Activated CD8-positive, alpha-beta memory T cell treated with anti-CD3 and anti-CD28 coated beads, Interleukin-2, amount 50 U/mL, for 48 hours (primary cell): Measurements from ENCODE around the gene TUBGCP2.

Source experiments
- DNase-seq: peaks from one replicate; pipeline ENCODE4 v3.0.0-alpha.2; 2020

TUBGCP2 gene

DNA sequence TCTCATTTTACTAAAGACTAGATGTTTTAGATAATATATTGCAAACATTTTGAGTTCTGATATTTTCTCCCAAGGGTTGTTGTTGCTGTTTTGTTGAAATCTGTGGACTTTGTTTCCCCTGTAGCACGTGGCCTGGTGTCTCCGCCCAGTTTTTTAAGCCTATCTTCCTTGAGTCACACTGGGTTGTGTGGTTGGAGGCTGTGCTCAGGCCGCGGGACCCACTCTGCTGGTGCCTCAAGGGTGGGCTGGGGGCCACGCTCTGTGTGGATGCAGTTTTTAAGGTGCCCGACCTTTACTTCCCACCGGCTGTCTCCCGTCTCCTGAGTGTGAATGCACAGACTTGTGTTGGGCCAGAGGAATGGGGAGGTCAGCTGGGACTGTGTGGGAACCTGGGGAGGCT lies 34.3 kb upstream of the TUBGCP2 start:
- DNase-seq = no peak

DNA sequence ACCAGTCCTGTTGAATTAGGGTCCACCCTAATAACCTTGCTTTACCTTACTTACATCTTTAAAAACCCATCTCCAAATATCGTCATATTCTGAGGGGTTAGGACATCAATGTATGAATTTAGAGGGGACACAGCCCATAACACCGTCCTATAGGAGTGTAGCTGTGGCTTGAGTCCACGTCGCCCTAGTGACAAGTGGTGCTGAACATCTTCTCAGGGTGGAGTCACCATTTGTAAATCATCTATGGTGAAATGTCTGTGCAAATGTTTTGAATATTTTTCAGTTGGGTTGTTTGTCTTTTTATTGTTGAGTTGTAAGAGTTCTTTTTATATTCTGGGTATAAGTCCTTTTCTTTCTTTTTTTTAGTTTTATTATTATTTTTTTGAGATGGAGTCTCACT lies 33.3 kb upstream of the TUBGCP2 start:
- no peak for DNase-seq

DNA sequence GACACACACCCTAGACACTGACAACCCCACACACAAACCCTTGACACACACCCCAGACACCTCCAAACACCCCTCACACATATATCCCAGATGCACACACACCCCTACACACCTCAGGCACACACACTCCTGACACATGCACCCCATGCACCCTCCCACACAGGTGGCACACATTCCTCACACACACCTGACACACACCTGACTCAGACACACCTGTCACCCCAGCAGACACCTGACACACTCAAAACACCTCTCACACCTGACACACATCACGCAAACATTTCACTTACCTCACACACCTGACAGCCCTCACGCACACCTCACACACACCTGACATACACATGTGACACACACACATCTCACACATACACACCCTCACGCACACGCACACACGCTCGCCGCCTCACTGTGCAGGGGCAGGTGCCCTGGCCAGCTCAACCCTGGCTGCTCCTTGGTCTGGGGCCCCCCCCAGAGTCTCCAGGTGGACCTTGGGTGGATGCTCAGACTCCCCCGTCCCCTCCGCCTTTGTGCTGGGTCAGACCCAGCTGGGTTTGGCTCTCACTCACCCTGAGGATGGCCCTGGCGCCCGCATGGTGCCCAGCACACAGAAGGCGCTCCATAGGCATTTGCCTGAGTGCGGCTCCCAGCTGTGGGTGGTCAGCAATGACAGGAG lies 31.2 kb upstream of the TUBGCP2 start:
- DNase-seq = no peak

DNA sequence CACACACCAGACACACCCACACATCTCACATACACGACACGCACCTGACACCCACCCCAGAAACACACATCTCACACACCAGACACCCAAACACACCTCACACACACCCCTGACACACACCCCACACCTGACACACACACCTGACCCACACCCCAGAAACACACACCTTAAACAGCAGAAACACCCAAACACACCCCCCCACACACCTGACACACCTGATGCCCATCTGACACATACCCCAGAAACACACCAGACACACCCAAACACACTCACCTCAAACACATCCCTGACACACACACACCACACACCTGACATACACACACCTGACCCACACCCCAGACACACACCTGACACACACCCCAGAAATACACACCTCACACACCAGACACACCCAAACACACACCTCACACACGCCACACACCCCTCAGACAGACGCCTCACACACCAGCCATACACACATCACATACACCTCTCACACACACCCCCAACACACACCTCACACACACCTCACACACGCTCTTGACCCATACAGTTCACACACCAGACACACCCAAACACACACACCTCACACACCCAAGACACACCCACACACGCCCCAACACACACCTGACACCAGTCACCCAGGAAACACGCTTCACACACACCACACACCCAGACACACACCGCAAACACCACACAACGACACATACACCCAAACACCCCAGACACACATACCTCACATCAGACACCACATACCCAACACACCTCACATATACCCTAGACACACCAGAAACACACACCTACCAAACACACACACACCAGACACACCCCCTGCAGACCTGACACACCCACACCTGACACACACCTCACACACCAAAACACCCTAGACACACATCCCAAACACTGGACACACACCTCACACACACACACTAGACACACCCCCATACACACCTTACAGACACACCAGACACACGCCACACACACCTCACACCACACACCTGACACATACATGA lies 29.7 kb upstream of the TUBGCP2 start:
- DNase-seq = no peak

DNA sequence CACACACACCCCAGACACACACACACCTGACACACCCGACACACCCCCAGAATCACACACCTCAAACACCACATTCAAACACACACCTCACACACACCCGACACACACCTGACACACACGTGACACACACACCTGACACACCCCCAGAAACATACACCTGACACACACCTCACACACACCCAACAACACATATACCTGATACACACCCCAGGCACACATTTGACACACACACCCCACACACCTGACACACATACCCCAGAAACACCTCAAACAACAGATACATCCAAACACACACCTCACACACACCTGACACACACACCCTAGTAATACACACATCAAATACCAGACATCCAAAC lies 28.7 kb upstream of the TUBGCP2 start:
- no peak for DNase-seq

DNA sequence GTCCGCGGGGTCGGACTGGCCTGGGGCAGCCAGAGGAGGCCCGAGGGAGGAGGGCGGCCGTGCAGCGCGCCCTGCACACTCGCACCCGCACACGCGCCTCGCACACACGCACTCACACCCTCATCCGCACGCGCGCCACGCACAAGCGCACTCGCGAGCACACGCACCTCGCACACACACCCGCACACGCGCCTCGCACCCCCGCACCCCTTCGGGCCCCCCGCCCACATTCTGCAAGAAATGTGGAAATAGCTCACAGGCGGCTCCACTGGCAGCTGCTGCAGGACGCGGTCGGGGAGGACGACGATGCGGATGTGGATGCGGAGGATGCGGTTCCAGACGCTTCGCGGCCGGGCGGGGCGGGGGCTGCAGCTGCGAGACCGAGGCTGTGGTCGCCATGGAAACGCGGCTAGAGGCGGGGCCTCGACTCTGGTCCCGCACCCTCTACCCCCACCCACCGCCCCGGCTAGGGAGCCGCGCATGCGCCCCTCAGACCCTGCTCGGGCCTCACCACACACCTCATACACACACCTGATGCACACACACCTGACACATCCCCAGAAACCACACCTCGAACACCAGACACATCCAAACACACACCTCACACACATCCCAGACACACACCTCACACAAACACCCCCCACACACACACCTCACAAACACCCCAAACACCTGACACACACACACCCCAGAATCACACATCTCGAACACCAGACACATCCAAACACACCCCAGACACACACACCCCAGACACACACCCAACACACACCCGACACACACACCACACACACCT lies 28.1 kb upstream of the TUBGCP2 start, which contains the start of gene CALY:
TSS of gene CALY (minus strand) at position 320 of the 793 bp plus-strand sequence. CDS start 7,907 bp downstream, outside the sequence.
- DNase-seq = peak; percentile 77

DNA sequence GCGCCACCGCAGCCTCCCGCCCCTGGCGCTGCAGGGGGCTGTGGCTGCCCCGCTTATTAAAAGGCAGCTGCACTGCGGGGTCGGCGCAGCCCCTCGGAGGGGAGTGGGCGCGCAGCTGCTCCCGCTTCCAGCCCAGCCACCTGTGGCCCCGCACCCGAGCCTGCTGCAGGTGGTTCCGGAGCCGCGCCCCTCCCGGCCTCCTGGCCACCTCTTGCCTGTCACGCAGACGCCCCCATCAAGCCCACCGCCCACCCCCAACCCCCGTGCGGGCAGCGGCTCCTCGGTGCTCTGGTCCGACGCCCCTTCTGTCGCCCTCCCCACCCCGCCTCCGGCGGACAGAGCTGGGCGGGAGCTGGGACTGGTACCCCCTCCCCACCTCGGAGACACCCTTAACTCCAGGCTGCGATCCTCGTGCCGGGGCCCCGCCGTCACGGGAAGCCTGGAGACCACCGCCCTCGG lies 27.5 kb upstream of the TUBGCP2 start:
- DNase-seq = no peak

DNA sequence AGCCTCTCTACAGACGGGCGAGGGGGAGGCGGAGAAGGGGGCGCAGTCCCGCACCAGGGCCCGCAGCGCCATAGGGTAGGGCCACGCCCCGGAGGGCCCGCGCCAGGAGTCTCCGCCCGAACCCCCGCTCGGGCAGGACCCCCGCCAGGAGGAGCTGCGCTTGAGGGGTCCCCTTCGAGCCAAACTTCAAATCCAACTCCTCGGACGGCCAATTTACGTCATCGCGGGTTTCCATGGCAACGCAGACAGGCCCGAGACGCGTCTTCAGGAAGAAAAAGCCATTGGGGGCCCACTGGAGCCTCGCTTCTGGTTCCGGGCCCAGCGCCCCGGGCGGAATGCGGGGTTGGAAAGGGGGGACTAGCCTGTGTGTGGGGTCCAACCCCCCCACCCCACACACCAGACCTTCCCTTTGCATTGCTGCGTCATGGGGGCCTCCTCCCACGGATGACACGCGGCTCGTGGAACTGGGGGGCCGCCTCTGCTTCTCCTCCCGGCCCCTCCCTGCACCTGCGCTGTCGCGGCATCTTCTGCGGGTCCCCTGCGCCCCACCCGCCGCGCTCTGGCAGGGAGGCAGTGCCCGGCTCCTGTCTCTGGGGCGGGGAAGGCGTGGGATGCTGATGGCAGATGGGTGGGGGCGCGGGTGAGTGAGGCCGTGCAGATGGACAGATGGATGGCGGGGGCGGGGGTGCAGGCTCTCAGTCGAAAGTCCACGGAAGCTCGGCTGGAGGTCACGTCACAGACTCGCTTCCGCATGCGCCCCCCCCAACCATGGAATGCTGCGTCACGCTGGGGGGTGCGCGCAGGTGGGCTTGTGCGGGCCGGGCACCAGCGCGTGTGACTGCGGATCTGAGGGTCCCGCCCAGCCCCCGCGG lies 26.8 kb upstream of the TUBGCP2 start:
- DNase-seq = peak; percentile 87

DNA sequence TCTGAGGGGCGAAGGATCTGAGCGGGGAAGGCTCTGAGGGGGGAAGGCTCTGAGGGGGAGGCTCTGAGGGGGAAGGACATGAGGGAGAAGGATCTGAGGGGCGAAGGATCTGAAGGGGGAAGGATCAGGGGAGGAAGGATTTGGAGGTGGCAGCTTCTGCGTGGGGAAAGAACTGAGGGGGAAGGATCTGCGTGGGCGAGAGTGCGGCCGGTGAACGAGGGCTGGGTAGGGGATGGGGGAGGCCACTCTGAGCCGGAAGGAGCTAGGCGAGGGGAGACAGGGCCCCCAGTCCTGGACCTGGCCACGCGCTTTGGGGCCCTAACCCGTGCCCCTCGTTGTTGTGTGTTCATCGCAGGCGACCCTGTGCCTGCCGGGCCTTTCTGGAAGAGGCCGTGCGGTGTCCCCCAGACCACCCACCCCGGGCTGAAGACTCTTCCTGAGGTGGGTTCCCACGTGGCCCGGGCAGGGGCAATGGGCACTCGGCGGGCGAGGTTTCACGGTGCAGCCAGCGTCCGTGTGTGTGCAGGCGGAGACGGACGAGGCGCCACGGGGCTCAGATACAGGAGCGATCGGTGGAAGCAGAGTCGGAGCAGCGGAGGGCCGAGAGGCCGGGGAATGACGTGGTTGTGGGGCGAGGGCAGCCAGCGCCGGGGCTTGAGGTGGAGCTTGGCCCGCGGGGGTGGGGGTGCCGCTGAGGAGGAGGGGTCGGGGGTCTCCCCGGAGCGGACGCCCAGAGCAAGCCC lies 26.0 kb upstream of the TUBGCP2 start:
- DNase-seq = no peak

DNA sequence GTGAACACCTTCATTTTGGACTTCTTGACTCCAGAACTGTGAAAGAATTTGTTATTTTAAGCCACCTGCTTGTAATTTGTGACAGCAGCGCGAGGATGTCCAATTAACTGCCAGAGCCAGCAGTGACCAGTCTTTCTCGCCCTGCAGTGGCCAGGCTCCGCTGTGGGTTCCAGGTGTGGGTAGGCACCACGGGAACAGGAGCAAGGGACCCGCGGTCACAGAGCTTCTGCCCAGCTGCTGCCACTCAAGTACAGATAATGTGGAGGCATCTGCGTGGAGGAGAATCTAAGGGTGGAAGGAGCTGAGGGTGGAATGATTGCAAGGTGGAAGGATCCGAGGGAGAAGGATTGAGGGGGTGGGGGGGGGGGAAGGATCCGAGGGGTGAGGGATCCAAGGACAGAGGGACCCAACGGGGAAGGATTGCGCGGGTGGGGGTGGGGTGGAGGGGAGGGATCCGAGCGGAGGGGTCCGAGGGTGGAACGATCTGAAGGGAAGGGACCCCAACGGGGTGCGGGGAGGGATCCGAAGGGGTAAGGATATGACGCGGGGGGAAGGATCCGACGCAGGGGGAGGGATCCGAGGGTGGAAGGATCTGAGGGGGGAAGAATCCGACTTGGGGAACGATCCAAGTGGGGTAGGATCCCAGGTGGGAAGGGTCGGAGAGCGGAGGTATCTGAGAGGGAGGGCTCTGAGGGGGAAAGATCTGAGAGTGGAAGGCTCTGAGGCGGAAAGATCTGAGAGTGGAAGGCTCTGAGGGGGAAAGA lies 24.4 kb upstream of the TUBGCP2 start:
- no peak for DNase-seq

DNA sequence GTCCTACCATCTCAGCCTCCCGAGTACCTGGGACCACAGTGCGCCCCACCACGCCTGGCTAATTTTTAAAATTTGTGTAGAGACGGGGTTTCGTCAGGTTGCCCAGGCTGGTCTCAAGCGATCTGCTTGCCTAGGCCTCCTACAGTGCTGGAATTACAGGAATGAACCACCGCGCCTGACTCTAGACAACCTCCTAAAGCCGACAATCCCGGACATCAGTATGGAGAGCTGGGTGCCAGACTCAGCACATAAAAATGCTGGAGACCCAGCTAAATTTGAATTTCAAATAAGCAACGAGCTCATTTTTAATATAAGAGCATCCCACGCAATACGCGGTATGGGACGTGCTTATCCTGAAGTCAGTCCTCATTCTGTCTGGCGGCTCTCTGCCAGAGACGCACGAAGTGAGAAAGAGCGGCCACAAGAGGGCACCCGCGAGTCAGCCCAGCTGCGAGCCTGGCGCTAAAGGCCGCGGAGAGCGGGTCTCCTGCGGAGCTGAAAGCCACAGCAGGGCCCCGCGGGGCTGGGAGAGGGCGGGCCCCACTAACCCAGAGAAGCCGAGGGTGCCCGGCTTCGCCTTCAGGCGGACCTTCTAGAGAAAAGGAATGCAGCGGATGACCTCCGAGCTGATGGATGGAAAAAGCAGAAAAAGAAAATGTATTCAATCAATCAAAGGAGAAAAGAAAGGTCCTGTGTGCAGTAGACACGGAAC lies 21.0 kb upstream of the TUBGCP2 start:
- peak; percentile 98 for DNase-seq

DNA sequence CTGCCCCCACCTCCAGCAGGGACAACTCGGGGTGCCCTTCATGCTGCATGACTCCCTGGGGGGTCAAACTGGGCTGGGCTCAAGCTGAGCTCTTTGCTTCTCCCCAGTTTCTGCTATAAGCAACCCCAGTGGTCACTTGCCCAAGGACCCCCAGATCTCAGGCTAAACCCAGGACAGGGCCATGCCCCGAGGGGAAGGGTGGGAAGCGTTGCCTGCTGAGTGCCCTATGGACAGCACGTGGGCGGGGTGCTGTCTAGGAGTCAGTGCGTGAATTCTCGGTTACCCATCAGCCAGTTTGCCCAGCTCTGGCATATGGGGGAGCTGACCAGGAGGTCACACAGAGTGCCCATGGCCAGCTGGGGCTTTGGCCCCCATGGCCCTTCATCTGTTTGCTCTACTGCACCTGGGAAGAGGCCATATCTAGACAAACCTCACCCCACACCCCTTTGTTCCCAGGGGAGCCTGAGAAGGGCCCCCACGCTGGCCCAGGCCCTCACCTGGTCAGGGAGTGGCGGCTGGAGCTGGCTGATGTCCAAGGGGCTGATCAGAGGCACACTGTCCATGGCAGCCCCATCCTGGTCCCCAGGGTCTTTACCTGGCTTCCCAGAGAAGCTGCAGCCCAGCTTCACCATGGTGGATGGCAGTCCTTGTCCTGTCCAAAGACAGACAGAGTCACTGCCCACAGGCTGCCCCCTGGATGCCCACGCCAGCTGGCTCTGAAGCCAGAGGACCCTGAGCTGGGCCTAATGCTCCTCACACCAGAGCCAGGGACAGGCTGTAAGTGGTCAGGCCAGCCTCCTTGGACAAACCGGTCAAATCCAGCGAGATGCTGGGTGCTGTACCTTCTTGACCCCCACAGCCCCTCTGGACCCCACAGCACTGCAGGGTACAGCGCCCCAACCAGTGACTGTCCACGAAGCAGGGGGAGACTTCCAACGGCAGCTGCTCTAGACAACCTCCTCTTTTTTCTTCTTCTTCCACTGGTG lies 20.0 kb upstream of the TUBGCP2 start:
- DNase-seq = no peak

DNA sequence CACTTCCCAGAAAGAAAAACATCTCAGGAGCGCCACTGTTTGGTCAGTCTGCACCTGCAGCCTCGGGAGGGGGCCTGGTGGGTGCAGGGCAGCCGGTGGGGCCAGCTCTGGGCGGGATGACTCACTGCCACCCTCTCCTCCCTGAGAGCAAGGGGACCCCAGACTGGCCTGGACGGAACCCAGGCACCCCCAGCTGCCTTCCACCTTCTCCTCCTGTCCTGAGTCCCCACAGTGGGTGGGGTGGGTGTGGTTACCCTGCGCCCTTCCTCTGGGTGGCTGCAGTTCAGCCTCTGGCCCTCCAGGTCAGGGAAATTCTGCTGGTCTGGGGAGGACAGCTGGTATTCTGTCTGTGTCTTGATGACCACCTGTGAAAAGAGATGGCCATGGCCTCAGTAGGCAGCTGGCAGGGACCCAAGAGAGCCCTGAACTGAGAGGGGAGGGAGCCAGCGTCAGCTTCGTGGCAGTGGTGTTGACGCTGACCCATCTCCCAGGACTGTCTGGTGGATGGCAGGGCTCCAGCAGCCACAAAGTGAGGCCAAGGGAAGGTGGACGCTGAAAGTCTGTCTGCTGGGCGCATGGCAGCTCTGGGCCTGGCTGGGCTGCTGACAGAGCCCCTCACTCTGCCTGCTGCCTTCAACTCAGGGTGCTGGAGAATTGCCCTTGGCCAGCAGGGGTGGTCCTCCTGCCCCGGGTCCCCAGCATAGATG lies 19.1 kb upstream of the TUBGCP2 start:
- no peak for DNase-seq

DNA sequence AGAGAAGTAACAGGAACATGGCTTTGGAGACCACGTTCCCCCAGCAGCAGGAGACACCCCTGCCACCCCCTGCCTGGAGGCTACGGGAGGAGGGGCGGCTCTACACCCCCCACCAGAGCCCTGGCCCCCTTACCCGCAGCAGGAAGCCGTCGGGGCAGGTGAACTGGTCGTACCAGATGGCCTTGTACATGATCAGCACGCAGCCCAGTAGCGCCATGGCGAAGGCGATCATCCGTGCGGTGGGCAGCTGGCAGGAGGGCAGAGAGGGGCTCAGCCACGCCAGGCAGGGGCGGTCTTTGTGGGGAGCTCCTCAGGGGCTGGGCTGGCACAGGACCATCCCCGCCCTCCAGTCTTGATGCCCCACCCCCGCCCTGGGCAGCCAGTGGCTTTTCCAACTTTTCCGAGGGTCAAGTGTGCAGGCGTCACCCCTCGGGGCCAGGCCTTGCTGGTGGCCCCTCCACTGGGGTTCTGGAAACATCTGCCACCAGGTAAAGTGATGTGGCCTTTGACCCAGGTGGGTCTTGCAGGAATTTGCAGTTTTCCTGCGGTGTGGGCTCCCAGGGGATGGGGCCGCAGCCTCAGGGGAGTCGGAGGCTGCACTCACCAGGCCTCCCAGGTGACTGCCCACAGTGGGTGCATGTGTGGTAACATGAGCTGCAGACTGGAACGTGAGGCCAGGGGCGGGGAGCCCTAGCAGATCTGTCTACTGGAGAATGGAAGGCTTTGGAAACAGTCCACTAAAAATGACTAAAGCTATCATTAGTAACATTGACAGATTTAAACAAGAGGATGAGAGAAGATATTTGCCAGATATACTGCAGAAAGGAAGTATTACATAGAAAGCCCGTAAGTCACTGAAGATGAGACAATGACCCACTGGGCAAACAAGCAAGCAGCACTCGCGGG lies 18.3 kb upstream of the TUBGCP2 start:
- no peak for DNase-seq

DNA sequence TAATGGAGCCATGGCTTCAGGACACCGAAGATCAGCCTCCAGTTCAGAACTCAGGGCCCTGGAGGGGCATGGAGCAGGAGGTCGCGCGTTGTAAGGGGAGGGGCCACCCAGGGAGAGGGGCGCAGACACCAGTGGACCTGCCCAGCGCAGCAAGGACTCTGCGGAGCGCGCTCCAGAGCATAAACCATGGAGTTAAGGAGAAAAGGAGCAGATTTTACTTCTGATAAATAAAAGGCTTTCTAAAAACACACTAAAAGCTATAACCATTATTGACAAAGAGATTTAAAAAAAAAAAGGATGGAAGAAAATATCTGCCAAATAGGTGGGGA lies 17.5 kb upstream of the TUBGCP2 start:
- DNase-seq = no peak

DNA sequence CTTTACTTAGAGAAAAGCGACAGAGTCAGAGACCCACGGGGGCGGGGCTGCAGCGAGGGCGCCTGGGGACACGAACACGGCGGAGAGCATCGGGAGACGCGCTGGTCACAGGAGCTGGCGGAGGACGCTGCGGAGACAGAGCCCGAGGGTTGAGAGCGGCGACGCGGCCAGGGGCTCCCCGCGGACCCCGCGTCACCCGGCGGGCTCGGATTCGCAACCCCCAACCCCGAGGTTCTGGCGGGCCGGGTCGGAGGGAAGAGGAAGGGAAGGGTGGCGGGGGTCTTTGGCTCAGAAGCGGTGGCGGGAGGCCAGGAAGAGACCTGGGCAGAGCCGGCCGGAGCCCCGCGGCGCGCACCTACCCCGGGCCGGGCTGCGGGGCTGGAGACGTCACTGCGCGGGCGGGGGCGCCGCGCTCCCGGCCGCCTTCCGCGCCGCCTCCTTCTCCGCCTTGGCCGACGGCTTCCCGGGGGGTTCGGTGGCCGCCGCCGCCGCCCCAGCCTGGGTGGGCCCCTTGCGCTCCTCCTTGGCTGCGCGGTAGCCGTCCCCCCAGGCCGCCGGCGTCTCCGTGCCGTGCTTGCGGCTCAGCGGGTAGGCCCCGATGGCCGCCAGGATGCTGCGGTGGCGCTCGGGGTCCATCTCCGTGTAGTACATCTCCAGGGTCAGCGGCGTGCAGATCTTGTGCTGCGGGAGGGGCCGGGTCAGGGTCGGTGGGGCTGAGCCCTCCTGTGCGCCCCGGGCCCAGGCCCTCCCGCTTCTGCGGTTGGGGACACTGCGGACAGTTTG lies 17.0 kb upstream of the TUBGCP2 start:
- no peak for DNase-seq
